Muscle of leg (tissue), 9 donors: ENCODE results near the gene ZNF582. TPM values are rescaled to one million over a fixed set of nuclear protein-coding genes. Genes with fewer than 3 reads are reported as not detected.

Experiments used
- polyA plus RNA-seq, 8 donors: library from polyadenylated mRNA; unstranded; fragments of 120-200 nt; gene quantifications; one replicate each; pipeline versions ENCODE4 v1.2.1 to v1.2.3, GENCODE V29; 2013; ENCODE audit warnings: inconsistent platforms in 1 of 8, low replicate concordance in 1 of 8; ENCODE audit not compliant: insufficient read length in 8 of 8, insufficient read depth in 1 of 8
- total RNA-seq: library from RNA; stranded (reverse); fragments of 120-200 nt; gene quantifications from one replicate; pipeline ENCODE4 v1.2.4, GENCODE V29; 2013

The ZNF582 gene
- total and polyA plus RNA-seq, 9 donors: 4.1 to 5.6 (median 4.9) TPM

Other genes with a start within 250 kb of the ZNF582 start
- not detected for gene GALP, start 217.5 kb downstream of the ZNF582 start, total RNA-seq
- not detected for gene GALP, start 217.5 kb downstream of the ZNF582 start, polyA plus RNA-seq
- gene ZSCAN5B, start 195.8 kb downstream of the ZNF582 start, total RNA-seq: 0.09 TPM
- under 1 TPM in 1 of 8 donors, not detected in 7; 0.12 TPM for gene ZSCAN5B, start 195.8 kb downstream of the ZNF582 start, polyA plus RNA-seq
- not detected for gene ZSCAN5C, start 191.3 kb downstream of the ZNF582 start, total RNA-seq
- under 1 TPM in 1 of 8 donors, not detected in 7; 0.12 TPM for gene ZSCAN5C, start 191.3 kb downstream of the ZNF582 start, polyA plus RNA-seq
- gene EDDM13, start 120.8 kb downstream of the ZNF582 start, total RNA-seq: 0.27 TPM
- 1 to 10 TPM in 6 of 8 donors, under 1 TPM in 2; 0.61 to 2.3 (median 1.3) TPM for gene EDDM13, start 120.8 kb downstream of the ZNF582 start, polyA plus RNA-seq
- 8.7 TPM for gene ZSCAN5A, start 78.7 kb downstream of the ZNF582 start, total RNA-seq
- gene ZSCAN5A, start 78.7 kb downstream of the ZNF582 start, polyA plus RNA-seq: 1 to 10 TPM; 6.4 to 9.8 (median 7.2) TPM
- 10.3 TPM for gene ZNF583, start 10.8 kb upstream of the ZNF582 start, total RNA-seq
- 1 to 10 TPM; 4.1 to 8.5 (median 6.7) TPM for gene ZNF583, start 10.8 kb upstream of the ZNF582 start, polyA plus RNA-seq
- gene ZNF667, start 83.8 kb upstream of the ZNF582 start, total RNA-seq: 8.1 TPM
- 10 to 100 TPM in 3 of 8 donors, 1 to 10 TPM in 5; 6.8 to 11.4 (median 9.1) TPM for gene ZNF667, start 83.8 kb upstream of the ZNF582 start, polyA plus RNA-seq
- 7.6 TPM for gene ZNF471, start 114.3 kb upstream of the ZNF582 start, total RNA-seq
- 10 to 100 TPM in 4 of 8 donors, 1 to 10 TPM in 4; 7.6 to 19.0 (median 11.1) TPM for gene ZNF471, start 114.3 kb upstream of the ZNF582 start, polyA plus RNA-seq
- 9.0 TPM for gene ZFP28, start 145.4 kb upstream of the ZNF582 start, total RNA-seq
- 10 to 100 TPM in 2 of 8 donors, 1 to 10 TPM in 6; 7.8 to 11.9 (median 8.7) TPM for gene ZFP28, start 145.4 kb upstream of the ZNF582 start, polyA plus RNA-seq
- gene ZNF470, start 173.9 kb upstream of the ZNF582 start, total RNA-seq: 5.5 TPM
- gene ZNF470, start 173.9 kb upstream of the ZNF582 start, polyA plus RNA-seq: 1 to 10 TPM; 3.4 to 5.8 (median 4.5) TPM
- gene ZNF71, start 201.8 kb upstream of the ZNF582 start, total RNA-seq: 6.3 TPM
- gene ZNF71, start 201.8 kb upstream of the ZNF582 start, polyA plus RNA-seq: 1 to 10 TPM; 6.4 to 8.6 (median 7.5) TPM
- gene SMIM17, start 249.6 kb upstream of the ZNF582 start, total RNA-seq: 0.93 TPM
- 1 to 10 TPM in 6 of 8 donors, under 1 TPM in 2; 0.85 to 2.6 (median 1.3) TPM for gene SMIM17, start 249.6 kb upstream of the ZNF582 start, polyA plus RNA-seq